Measurements from ENCODE around the gene OR10K1. TPM values are rescaled to one million over a fixed set of nuclear protein-coding genes. Genes with fewer than 3 reads are reported as not detected.

OR10K1 gene
- total RNA-seq = not detected in 2 replicates

DNA sequence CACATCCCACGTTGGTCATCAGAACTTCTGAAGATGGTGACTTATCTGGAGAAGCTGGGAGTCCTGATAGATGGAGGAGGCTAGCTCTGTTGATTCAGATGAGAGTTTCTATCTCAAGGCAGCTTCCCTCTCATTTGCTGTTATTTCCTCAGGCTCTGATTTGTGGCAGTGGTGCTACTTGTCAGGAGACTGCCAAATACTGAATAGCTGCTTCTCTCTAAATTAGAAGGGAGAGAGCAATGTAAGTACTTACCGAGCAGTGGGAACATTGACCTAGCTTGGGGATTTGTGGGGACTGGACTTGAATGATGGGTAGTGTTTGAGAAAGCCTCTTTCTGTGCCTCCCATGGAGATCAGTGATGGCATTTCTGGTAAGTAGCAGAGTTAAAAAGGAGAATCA lies at the start of gene OR10K1:
Gene OR10K1 (plus strand): TSS at position 301 of the 400 bp plus-strand sequence. CDS start 3,728 bp downstream, outside the sequence.

GRCh38 chr1:158426137-158426536 lies 35.5 kb upstream of the OR10K1 start, which contains the start of gene OR10K2:
OR10K2 (minus strand) TSS chr1:158426237; CDS start chr1:158420866, 5,371 bp downstream.

DNA sequence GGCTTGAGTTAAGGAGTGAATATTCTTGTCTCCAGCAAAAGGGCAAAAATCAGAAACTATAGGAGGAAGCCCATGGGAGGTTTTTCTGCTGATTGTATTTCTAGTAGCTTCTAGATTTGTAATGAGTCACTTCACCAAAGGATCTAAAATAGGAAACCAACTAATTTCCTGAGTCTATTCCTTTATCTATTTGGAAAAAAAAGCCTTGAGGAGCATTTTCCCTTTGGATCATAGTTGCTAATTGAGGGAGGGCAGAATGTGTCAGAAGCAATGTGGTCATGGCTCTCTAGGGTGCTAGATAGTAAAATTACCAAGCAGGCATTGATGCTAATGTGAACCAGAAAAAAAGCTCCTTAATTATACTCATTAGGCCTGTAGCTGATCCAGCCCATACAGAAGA lies 10.3 kb downstream of the OR10K1 start, which contains the start of gene OR10R2:
Gene OR10R2 (plus strand): TSS at position 301 of the 400 bp plus-strand sequence. CDS start 106 bp downstream, outside the sequence.

Other genes with a start within 250 kb of the OR10K1 start
- not detected in 2 replicates for gene CD1A, start 207.4 kb upstream of the OR10K1 start, total RNA-seq
- not detected in 2 replicates for gene CD1C, start 171.9 kb upstream of the OR10K1 start, total RNA-seq
- not detected in 2 replicates for gene CD1B, start 130.3 kb upstream of the OR10K1 start, total RNA-seq
- gene CD1E, start 107.9 kb upstream of the OR10K1 start, total RNA-seq = not detected in 2 replicates
- gene OR10T2, start 62.4 kb upstream of the OR10K1 start, total RNA-seq = not detected in 2 replicates
- gene OR10K2, start 35.6 kb upstream of the OR10K1 start, total RNA-seq = not detected in 2 replicates
- gene OR10R2, start 10.4 kb downstream of the OR10K1 start, total RNA-seq = not detected in 2 replicates
- not detected in 2 replicates for gene OR6Y1, start 92.6 kb downstream of the OR10K1 start, total RNA-seq
- gene OR6P1, start 108.7 kb downstream of the OR10K1 start, total RNA-seq = not detected in 2 replicates
- not detected in 2 replicates for gene OR10X1, start 118.1 kb downstream of the OR10K1 start, total RNA-seq
- not detected in 2 replicates for gene OR10Z1, start 143.4 kb downstream of the OR10K1 start, total RNA-seq
- gene SPTA1, start 224.9 kb downstream of the OR10K1 start, total RNA-seq = under 0.01 and 0.09 TPM in 2 replicates
- gene OR6K2, start 238.8 kb downstream of the OR10K1 start, total RNA-seq = not detected in 2 replicates

All from pericardium fibroblast (primary cell).